Lower leg skin (tissue), 3 donors: ENCODE data around the gene SNX3.

Experiments
- CTCF ChIP-seq, 3 donors: fragments of 450-650 bp; IDR thresholded peaks; one replicate each; pipeline ENCODE4 v1.5.1; 2016; ENCODE audit warnings: antibody characterized with exemption in 3 of 3, mild to moderate bottlenecking in 3 of 3, moderate library complexity in 2 of 3
- POLR2A ChIP-seq, 2 donors: fragments of 450-650 bp; IDR thresholded peaks; one replicate each; pipeline ENCODE4 v1.6.1; 2016 to 2017; ENCODE audit warnings: antibody characterized with exemption in 2 of 2, mild to moderate bottlenecking in 1 of 2, moderate library complexity in 1 of 2

GRCh38 chr6:108287373-108287772, 26.5 kb upstream of the SNX3 start:
- TF ChIP-seq CTCF (IDR thresholded peaks at IDR 0.05): no peak
- no peak for TF ChIP-seq POLR2A (IDR thresholded peaks at IDR 0.05)
